GM21528 (cell line): Measurements from ENCODE around the gene FMNL3.

Experiments used
- ATAC-seq: cut with Tn5 transposase; IDR thresholded peaks from one replicate; pipeline ENCODE4 v1.9.1; 2021; ENCODE audit warnings: mild to moderate bottlenecking, moderate library complexity; ENCODE audit not compliant: unreplicated experiment, low FRiP score

FMNL3 gene

DNA sequence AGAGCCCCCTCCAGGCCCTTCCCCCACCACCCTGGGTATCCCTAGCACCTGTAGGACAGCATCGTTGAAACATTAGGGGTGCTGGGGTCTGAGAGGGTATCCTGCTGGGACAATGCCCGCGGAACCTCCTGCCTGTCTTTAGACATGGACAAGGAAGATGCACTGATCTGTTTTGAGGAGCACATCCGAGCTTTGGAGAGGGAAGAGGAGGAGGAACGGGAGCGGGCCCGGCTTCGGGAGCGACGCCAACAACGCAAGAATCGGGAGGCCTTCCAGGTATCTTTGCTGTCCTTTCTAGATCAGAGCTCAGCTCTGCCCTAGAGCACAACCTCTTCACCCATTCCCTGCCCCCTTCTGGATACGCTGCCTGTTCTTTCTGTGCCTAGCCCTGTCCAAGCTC lies 70.6 kb downstream of the FMNL3 start:
- no peak for ATAC-seq

GRCh38 chr12:49635656-49636055 lies 71.5 kb downstream of the FMNL3 start:
- no peak for ATAC-seq

DNA sequence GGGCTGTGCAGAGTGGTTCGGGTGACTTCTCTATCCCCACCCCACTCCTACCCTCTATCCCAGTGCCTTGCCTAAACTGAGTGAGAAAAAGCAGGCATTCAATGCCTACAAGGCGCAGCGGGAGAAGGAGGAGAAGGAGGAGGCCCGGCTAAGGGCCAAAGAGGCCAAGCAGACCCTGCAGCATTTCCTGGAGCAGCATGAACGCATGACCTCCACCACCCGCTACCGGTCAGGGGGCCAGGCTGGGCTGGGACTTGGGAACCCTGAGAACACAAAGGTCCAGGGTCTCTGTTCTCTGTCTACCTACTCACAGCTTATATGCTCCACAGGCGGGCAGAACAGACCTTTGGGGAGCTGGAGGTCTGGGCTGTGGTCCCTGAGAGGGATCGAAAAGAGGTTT lies 72.2 kb downstream of the FMNL3 start:
- no peak for ATAC-seq

- ATAC-seq: no peak
These were observed 73.4 kb downstream of the FMNL3 start for GRCh38 chr12:49633703-49634345.

GRCh38 chr12:49632986-49633702 lies 74.1 kb downstream of the FMNL3 start:
- no peak for ATAC-seq

DNA sequence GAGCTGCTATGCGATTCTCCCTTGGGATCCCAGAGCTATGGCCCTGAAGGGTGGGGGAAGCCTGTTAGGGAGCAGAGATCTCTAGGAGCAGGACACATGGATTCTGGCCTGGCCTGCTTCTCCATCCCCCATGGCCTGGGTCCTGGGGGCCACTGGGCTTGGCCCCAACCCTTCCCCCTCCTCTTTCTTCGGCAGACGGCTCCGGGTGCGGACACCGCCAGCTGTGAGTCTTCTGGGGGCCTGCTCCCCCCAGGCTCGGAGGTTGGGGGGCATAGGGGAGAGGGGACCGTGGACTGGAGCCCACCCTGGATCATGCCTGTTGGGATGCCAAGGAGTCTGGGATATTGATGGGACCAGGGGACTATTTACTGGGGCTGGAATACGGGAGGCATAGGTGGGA lies 74.8 kb downstream of the FMNL3 start:
- no peak for ATAC-seq

GRCh38 chr12:49631336-49631907 lies 75.8 kb downstream of the FMNL3 start:
- ATAC-seq: no peak

DNA sequence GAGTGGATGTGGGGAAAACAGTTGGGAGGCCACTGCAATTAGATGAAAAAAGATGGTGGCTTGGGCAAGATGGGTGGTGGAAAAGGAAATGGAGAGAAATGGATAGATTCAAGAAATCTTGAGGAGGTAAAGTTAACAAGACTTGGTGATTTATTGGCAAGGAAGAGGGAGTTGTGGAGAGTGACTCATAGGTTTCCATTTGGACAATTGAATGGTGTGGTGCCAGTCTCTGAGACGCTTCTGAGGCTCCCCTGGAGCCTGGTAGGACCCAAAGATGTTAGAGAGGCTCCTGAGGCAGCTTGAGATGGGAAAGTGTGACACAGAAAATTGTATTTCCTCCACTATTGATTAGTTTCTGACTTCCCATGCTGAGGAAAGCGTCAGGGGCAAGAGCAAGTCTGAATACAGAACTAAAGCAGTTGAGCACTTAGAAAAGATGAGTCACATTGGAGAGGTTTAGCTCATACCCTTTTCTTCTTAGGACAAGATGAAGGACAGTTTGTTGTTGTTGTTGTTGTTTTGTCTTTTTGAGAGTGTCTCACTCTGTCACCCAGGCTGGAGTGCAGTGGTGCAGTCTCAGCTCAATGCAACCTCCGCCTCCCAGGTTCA lies 79.3 kb downstream of the FMNL3 start:
- no peak for ATAC-seq

DNA sequence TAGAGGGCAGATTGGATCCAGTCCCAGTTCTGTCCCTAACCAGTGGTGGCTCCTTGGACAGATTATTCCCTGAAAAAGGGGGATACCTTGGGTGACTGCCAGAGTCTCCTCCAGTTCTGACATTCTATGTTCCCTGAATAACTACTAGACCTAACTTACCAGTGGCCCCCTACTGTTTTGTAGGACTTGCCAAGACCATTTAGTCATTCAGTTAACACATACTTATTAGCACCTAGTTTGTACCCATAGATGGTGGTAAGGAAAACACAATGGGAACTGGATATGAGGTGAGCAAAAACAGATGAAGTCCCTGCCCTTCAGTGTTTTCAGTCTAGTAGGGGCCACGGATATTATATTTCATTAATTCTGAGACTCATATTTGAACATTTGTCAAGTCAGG lies 80.4 kb downstream of the FMNL3 start:
- ATAC-seq: no peak

DNA sequence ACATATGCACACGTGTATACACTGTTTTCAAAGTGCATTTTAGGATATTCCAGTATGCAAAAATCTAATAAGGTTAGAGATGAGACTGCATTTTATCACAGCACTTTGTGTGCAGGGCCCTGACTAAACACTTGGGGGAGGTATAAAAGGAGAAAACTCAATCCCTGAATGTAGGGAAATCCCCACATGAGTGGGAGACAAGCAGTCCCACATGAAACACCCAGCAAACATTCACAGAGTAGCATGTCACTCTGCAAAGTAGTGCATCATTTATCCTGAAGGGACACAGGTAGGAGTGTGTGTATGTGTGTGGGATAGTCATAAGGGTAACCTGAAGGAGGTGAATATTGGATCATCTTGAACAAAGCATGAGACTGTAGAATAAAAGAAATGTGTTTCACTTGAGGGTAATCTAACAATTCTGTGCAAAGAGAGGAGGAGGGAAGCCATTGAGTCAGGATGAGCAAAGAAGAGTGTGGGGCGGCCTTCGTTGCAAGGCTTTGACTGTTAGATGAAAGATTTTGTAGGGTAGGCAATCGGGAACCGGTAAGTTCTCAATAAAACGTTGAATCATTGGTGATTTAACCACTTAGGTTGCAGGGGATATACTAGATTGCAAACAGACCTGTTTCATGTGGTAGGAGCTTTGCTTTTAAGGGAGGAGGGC lies 80.9 kb downstream of the FMNL3 start:
- ATAC-seq: no peak

GRCh38 chr12:49624921-49625577 lies 82.2 kb downstream of the FMNL3 start:
- no peak for ATAC-seq

DNA sequence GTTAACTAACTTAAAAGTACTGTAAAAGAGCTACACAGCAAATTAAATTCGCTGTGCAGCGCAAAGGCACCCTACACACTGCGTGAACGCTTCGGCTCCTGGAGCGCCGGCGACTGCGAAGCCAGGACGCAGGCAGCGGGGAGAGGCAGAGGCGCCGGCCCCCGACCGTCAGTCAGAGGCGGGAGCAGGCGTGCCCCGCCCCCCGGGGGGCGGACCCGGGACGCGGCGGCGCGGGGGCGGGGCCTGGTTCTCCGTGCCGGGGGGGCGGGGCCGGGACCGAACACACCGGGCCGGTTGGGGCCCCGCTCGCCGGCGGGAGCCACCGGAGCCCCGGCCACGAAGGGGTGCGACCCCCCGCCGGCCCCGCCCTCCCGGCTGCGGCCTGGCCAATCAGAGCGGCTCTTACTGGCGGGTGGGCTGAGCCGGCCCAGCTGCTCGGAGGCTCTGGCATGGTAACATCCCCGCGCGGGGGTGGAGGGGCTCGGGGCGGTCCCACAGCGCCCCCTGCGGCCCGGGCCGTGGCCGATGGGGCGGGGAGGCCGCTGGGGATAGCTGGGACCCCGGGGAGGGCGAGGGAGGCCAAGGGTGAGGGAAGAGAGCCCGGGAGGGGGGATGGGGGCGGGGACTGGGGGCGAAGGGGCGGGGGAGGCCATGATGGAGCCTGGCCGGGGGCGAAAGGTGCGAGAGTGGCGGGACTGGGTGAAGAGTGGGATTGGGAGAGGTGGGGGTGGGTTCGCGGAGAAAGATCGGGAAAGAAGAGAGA lies 83.9 kb downstream of the FMNL3 start, which contains the start of gene PRPF40B:
Gene PRPF40B (plus strand): TSS at position 420 of the 763 bp plus-strand sequence. CDS start 30 bp downstream, at position 450.
- ATAC-seq: peak; percentile 71

- peak; percentile 34 for ATAC-seq
These were observed 84.6 kb downstream of the FMNL3 start for GRCh38 chr12:49622501-49623141.

DNA sequence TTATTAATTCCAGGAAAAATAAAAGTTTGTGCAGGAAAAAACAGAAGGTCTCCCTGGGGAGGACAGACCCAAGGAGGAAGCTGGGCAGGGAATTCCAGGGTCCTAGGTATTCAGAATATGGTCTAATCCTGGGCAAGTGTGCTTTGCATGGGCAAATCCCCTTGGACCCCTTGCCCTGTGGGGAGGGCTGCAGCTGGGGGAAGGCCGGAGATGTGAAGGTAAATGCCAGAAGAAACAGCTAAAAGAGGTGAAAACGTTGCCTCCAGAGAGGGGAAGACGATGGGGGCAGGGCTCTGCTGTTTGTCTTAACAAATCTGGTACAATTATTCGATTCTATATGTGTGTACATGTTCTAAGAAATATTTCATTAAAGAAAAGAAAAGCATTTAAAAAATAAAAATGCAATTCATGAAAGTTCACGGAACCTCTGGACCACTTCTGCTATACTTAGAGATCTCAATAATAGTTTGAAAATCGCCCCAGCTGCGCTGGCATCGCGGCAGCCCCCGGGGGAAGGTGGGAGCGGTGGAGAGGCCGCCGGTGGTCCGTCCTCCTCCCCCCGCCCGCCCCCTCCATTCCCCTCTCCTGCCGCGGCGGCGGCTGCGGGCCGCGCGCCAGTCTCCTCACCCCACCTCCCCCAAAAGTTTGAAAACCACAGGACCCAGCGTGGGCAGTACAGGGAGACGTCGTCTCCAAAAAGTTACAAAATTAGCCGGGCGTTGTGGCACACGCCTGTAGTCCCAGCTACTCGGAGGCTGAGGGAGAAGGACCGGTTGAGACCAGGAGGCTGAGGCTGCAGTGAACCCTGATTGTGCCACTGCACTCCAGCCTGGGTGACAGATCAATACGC lies 85.3 kb downstream of the FMNL3 start:
- peak; percentile 5 for ATAC-seq

GRCh38 chr12:49619286-49619685 lies 87.9 kb downstream of the FMNL3 start:
- no peak for ATAC-seq

- ATAC-seq: no peak
These were observed 88.6 kb downstream of the FMNL3 start for GRCh38 chr12:49618576-49618975.

GRCh38 chr12:49616533-49617219 lies 90.5 kb downstream of the FMNL3 start:
- no peak for ATAC-seq

DNA sequence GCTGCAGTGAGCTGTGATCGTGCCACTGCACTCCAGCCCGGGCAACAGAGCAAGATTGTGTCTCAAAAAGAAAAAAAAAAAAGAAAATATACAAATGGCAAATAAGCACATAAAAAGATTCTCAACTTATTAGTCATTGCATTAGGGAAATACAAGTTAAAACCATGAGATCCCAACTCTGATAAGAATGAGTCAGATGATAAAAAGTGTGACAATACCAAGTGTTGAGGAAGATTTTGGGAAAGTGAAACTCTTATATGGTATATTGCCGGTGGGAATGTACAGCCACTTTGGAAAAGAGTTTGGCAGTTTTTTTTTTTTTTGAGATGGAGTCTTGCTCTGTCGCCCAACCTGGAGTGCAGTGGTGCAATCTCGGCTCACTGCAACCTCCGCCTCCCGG lies 91.5 kb downstream of the FMNL3 start:
- no peak for ATAC-seq
